AG04449 (cell line): ENCODE measurements around the gene SND1.

Source experiments
- CTCF ChIA-PET: fragments of 350-600 bp; formaldehyde crosslinking; extraction: SDS; loops from one replicate; lab custom pipeline; 2021; ENCODE audit warnings: antibody characterized with exemption; lab: Yijun Ruan, JAX
- POLR2A ChIA-PET: fragments of 400-600, 350-600 bp; formaldehyde crosslinking; extraction: SDS; loops from one replicate; lab custom pipeline; 2020; ENCODE audit warnings: antibody characterized with exemption, inconsistent platforms; lab: Yijun Ruan, JAX
- DNase-seq: peaks from one replicate; pipeline ENCODE4 v3.0.0-alpha.2; 2010; ENCODE audit warnings: low read depth, low spot score
- H3K4me3 ChIP-seq: 2 replicates; pipeline ENCODE4 v1.5.1; 2011; ENCODE audit warnings: low read depth, mild to moderate bottlenecking, control low read depth, low read length
- TF ChIP-seq, protein P1 (sequence below): IDR thresholded peaks from one replicate; pipeline ENCODE4 v1.5.1; 2011; ENCODE audit warnings: mild to moderate bottlenecking, moderate library complexity, low read length, control low read depth, inconsistent platforms; ENCODE audit not compliant: insufficient read depth; ENCODE audit errors: missing control alignments

Gene SND1

DNA sequence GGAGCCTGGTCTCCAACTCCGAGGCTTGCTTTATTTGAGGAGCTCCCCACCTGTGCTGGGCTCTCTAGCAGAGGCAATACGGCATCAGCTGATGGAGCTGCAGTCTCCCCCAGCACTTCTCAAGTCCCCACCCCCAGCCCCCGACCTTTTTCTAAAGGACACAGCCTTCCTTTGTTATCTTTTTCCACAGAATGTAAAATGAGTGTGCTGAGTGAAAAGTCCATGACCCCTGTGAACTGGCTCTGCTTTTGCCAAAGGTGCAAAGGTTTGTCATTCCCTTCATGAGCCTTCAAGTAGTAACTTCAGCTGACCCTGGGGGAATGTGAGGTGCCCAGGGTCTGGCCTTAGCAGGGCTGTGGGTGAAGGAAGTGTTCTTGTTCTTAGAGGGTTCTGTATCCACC lies 353.8 kb downstream of the SND1 start:
- POLR2A ChIA-PET: no interaction called here
- CTCF ChIA-PET: interaction anchor here (0.9 to 2.4 kb wide), 3 partner anchors 203 to 298 kb away, joined by 3 to 6 read pairs (median 4); no protein-coding TSS in a partner anchor
- TF ChIP-seq, protein P1, sequence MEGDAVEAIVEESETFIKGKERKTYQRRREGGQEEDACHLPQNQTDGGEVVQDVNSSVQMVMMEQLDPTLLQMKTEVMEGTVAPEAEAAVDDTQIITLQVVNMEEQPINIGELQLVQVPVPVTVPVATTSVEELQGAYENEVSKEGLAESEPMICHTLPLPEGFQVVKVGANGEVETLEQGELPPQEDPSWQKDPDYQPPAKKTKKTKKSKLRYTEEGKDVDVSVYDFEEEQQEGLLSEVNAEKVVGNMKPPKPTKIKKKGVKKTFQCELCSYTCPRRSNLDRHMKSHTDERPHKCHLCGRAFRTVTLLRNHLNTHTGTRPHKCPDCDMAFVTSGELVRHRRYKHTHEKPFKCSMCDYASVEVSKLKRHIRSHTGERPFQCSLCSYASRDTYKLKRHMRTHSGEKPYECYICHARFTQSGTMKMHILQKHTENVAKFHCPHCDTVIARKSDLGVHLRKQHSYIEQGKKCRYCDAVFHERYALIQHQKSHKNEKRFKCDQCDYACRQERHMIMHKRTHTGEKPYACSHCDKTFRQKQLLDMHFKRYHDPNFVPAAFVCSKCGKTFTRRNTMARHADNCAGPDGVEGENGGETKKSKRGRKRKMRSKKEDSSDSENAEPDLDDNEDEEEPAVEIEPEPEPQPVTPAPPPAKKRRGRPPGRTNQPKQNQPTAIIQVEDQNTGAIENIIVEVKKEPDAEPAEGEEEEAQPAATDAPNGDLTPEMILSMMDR: no peak

DNA sequence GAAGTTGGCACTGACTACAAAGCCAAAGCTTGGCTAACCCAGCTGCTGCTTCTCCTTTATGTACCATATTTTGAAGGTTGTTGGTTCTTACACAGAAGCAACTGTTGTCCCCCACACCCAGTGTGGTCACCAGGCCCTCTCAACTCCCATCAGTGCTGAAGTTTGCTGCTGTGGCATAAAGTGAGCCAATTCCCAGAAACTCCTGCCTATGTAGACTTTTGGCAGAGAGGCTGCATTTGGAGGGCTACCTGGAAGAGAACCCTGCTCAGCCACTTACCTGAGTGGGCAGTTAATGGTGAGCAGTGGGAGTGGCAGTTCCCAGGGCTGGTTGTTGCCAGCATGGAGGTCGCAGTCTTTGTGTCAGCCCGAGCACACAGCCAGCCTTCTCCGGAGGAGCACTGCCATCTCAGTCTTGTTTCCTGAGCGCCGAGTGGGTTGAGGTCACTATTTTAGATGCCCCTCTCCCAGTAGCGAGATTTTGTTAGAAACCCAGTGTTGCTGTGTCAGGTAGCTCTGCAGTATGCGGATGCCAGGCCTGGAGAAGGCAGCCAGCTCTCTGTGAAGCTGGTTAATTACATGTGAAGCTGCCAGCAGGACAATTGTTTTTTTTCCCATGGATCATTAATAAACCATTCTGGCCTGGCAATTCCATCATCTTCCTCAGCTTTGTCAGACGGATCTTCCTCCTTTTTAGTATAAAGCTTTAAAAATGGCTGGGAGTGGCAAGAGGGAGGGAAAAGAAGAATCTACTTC lies 354.7 kb downstream of the SND1 start:
- DNase-seq: no peak
- CTCF ChIA-PET: interaction anchor here (0.7 to 3.1 kb wide), 4 partner anchors 13 to 302 kb away, joined by 3 to 14 read pairs (median 5); no protein-coding TSS in a partner anchor
- H3K4me3 ChIP-seq: no peak overlapping the region
- TF ChIP-seq, protein P1: no peak
- POLR2A ChIA-PET: no interaction called here

More for the DNA sequence above, 353.8 kb downstream of the SND1 start:
- no peak for DNase-seq
- H3K4me3 ChIP-seq: no peak overlapping the region

DNA sequence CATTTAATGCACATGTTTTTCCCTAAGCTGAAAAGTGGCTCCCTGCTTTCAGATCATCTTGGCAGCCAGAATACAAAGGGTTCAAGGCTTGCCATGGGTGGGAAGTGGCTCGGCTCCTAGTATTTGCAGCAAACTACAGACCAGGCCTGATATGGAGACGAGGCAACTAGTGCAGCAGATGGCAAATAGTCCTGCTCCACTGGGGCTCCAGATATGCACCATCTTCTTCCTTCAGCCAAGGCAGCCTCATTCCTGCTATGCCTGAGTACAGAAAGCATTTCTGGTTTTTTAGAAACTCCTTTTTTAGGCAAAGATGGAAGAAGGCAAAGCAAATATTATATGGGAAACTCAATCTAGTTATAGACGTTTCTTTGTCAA lies 355.3 kb downstream of the SND1 start:
- TF ChIP-seq, protein P1: no peak
- ChIA-PET POLR2A (no interaction called here), CTCF (interaction anchor here (0.7 to 3.1 kb wide), 2 partner anchors 13 to 303 kb away, joined by 3 to 14 read pairs; no protein-coding TSS in a partner anchor)
- DNase-seq: no peak
- no peak overlapping the region for H3K4me3 ChIP-seq

- DNase-seq: no peak
- no peak overlapping the region for H3K4me3 ChIP-seq
- ChIA-PET CTCF (interaction anchor here (1.2 to 3.1 kb wide), 3 partner anchors 8 to 201 kb away, joined by 4 to 14 read pairs (median 10); no protein-coding TSS in a partner anchor), POLR2A (no interaction called here)
- TF ChIP-seq, protein P1: no peak
Measured at GRCh38 chr7:128008141-128008540, 356.1 kb downstream of the SND1 start.

- TF ChIP-seq, protein P1: no peak
- DNase-seq: no peak
- no peak overlapping the region for H3K4me3 ChIP-seq
- ChIA-PET POLR2A (no interaction called here), CTCF (interaction anchor here (1.0 to 3.1 kb wide), 4 partner anchors 9 to 201 kb away, joined by 3 to 14 read pairs (median 7); no protein-coding TSS in a partner anchor)
Measured at GRCh38 chr7:128008744-128009143, 356.8 kb downstream of the SND1 start.

DNA sequence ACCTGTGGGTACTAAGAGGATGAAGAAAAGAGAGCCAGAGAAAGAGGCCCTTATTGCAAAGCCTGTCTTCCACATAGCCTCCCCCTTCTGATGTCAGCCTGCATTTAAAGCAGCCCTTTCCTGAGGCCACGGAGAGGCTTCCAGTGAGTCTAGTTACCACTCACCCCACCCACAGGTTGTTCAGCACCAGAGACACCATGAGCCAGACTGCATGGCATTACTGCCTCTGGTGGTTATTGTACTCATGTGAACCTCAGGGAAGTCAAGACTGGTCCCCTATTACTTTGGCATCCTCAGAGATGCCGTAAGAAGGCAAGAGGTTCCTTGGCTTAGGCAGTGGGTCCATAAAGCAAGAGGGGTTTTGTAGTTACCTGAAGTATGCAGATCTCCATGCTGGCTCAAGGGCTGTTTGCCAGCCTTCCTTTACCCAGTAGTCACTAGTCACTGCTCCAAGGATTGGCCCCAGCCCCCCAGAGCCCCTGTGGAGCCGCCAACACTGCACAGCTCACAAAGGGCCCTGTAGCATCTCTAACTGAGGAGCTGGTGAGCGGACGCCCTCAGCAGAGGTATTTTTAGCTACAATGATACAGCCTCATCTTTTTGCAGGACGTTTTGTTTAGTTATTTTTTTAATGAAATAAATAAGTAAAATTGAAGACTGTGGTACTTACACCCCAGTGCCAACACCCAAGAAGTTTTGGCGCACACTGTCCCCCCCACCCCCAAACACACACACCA lies 358.6 kb downstream of the SND1 start:
- POLR2A ChIA-PET: no interaction called here
- no peak for DNase-seq
- CTCF ChIA-PET: interaction anchor here (0.9 kb wide), 1 partner anchor 10 kb away, joined by 5 read pairs; no protein-coding TSS in a partner anchor
- TF ChIP-seq, protein P1: no peak
- no peak overlapping the region for H3K4me3 ChIP-seq
